ENCODE data around the gene ARL16.
A peak's percentile ranks its signal among the peaks of the same experiment; 100 is the strongest.

Gene ARL16

DNA sequence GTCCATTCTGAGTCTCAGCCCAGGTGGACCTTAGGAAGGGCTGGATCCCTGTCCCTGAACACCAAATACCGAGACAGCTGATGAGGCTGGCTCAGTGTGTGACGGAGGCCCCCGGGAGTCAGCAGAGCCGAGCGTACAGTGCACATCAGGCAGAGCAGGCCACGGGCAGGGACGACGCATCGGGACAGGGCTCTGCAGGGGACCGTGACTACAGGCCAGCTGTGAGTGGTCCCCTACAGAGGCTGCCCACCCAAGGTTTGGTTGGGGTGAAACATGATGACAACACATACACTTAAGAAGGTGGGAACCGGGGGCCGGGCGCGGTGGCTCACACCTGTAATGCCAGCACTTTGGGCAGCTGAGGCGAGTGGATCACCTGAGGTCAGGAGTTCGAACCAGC, 10.6 kb downstream of the ARL16 start:
- DNase-seq (ENCODE audit: low read depth in 3 of 3, low spot score in 1 of 3) = no peak

DNA sequence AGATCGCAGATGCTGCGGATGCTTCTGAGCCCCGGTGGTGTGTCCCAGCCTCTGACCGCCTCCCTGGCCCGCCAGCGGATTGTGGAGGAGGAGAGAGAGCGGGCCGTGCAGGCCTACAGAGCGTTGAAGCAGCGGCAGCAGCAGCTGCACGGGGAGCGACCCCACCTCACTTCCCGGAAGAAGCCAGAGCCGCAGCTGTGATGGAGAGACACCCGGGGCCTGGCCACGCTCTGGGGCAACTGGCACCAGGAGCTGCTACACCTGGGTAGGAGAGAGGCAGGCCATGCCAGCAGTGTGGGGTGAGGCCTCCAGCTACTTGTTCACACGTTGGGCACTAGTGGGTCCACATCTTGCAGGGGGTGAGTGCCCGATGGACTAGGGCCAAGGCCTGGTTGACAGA, 11.1 kb downstream of the ARL16 start:
- DNase-seq (ENCODE audit: low read depth in 3 of 3, low spot score in 1 of 3) = no peak

DNA sequence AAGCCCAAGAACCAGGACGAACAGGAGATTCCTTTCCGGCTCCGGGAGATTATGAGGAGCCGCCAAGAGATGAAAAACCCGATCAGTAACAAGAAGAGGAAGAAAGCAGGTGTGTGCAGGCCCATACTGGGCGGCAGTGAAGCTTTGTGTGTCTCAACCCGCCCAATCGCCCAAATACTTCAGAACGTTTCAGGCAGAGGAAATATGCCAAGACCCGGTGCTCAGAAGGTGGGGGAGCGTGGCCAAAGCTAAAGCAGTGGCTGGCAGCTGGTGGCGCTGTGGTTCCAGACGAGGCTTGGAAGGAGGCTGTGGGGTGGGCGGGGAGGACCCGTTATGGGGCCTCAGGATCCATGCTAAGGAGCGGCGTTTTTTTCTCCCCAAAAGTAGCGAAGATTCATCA, 15.8 kb downstream of the ARL16 start:
- no peak for DNase-seq (ENCODE audit: low read depth in 3 of 3, low spot score in 1 of 3)

GRCh38 chr17:81666342-81667191, 17.0 kb downstream of the ARL16 start, which contains the start of the genes CCDC137 and OXLD1:
Gene CCDC137, plus strand, starts transcription at chr17:81666737. Its CDS starts 30 bp downstream, at chr17:81666767.
Gene OXLD1, minus strand, starts transcription at chr17:81666605. Its CDS starts 28 bp downstream, at chr17:81666577.
- DNase-seq (ENCODE audit: low read depth in 3 of 3, low spot score in 1 of 3) = peak; percentile 75 to 87 (median 83)

GRCh38 chr17:81666092-81666341, 17.6 kb downstream of the ARL16 start:
- peak in 1 of 3 donors; percentile 12 for DNase-seq (ENCODE audit: low read depth in 3 of 3, low spot score in 1 of 3)

DNA sequence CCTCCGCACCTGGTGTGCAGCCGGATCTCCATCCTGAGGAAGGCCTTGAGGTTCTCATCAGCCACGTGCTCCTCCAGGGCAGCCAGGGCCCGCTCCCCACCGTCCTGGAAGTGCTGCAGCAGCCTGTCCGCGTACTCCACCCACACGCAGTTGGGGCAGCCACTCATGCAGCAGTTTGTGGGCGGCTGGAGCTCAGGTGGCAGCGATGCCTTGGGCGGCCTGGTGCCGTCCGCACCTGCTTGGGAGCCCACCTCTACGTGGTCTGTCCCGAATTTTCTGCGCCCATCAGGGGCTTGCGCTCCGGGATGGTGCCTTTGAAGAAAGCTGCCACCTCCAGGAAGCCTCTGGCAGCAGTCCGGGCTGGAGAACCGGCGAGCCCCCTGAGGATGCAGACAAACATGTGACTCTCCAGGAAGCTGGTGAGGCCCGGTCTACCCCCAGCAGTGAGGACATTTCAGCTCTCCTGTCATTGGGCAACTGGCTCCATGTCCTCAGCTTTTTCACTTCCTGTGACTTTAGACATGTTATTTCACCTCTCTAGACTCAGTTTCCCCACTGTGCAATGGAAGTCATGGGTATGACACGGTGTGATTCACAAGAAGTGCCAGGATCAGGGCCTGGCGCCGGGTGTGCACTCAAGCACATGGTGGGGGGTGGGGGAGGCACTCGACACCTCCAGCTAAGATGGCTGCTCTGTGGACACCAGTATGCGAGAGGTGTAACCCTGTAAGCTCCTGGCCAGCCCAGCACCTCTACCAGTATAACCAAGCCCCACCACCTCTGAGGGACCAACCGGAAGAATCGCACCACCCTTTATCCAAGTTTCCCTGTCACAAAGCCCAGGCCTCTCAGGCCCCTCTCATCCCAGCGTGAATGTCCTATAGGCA, 18.1 kb downstream of the ARL16 start:
- peak in 1 of 3 donors; percentile 53 for DNase-seq (ENCODE audit: low read depth in 3 of 3, low spot score in 1 of 3)

DNA sequence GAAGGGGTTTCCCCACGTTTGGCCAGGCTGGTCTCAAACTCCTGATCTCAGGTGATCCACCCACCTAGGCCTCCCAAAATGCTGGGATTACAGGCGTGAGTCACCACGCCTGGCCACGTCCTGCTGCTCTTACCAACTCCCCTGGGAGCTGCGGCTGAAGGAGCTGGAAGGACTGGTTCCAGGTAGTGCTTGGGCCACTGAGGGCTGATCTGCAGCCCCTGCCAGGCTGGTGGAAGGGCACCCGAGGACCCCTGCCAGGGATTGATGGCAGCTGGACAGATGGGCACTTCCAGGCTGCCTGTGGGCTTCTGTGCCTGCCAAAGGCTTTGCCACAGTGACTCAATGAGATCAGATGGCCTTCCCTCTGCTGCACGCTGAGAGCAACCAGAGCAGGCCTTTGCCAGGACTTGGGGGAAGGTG, 19.5 kb downstream of the ARL16 start:
- no peak for DNase-seq (ENCODE audit: low read depth in 3 of 3, low spot score in 1 of 3)

DNA sequence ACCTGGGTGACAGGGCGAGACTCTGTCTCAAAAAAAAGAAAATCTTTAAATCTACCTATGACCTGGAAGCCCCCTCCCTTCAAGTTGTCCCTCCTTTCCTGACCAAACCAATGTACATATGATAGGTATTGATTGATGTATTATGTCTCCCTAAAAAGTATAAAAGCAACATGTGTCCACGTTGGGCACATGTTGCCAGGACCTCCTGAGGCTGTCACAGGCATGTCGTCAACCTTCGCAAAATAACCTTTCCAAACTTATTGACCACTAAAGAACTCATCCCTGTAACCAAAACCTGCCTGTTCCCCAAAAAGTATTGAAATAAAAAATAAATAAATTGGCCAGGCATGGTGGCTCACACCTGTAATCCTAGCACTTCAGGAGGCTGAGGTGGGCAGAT, 21.6 kb downstream of the ARL16 start:
- DNase-seq (ENCODE audit: low read depth in 3 of 3, low spot score in 1 of 3) = no peak

DNA sequence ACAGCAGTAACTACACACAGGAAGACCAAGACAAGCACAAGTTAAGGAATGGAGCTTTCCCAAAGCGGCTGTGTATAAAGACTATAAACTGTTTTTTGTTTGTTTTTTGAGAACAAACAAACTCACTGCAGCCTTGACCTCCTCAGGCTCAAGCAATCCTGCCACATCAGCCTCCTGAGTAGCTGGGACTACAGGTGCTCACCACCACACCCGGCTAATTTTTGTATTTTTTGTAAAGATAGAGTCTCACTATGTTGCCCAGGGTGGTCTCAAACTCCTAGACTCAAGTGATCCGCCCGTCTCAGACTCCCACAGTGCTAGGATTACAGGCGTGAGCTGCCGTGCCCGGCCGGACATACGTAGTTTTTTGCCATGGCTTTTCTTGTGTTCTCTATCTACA, 23.2 kb downstream of the ARL16 start:
- DNase-seq (ENCODE audit: low read depth in 3 of 3, low spot score in 1 of 3) = no peak

DNA sequence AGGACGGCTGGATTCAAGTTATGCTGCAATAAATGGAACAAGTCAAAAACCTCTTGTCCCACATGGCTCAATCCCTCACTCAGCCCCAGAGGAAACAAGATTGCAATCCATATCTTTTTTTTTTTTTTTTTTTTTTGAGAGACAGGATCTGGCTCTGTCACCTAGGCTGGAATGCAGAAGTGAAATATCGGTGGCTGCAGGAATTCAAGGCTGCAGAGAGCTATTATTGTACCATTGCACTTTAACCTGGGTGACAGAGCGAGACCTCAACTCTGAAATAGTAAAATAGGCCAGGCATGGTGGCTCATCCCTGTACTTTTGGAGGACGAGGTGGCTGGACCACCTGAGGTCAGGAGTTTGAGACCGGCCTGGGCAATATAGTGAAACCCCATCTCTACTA, 24.6 kb downstream of the ARL16 start:
- DNase-seq (ENCODE audit: low read depth in 3 of 3, low spot score in 1 of 3) = no peak

- no peak for DNase-seq (ENCODE audit: low read depth in 3 of 3, low spot score in 1 of 3)
Measured at GRCh38 chr17:81656835-81657234, 26.8 kb downstream of the ARL16 start.

DNA sequence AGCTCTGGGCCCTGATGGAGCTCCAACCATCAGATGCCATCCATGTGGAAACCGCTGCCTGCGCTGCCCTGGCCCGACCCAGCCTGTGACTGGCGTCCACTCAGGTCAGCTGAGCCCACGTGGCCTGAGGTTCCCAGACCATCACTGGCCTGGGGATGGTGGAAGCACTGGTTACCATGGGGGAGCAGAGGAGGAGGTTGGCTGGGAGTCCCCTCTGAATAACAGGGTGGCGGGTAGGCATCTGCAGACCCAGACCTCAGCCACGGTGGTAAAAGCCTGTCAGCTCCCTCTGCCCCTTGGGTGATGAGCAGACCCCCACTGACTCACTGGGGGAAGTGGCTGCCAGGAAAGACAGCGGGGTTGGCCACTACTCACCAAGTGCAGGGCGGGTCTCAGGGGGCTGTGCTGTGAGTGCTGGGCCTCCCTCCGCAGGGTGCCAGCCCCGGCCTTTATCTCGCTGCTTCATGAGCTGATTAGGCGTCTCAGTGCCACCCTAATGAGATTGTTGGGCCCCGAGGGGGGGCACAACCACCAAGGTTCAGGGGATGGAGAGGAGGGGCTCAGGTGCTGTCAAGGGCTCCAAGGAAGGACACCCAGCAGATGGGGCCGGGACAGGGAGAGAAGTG, 27.4 kb downstream of the ARL16 start, which contains the start of gene PDE6G:
Gene PDE6G, minus strand, starts transcription at position 425 of the 626 bp plus-strand sequence. CDS start 3,237 bp downstream, outside the sequence.
- DNase-seq (ENCODE audit: low read depth in 3 of 3, low spot score in 1 of 3) = no peak

DNA sequence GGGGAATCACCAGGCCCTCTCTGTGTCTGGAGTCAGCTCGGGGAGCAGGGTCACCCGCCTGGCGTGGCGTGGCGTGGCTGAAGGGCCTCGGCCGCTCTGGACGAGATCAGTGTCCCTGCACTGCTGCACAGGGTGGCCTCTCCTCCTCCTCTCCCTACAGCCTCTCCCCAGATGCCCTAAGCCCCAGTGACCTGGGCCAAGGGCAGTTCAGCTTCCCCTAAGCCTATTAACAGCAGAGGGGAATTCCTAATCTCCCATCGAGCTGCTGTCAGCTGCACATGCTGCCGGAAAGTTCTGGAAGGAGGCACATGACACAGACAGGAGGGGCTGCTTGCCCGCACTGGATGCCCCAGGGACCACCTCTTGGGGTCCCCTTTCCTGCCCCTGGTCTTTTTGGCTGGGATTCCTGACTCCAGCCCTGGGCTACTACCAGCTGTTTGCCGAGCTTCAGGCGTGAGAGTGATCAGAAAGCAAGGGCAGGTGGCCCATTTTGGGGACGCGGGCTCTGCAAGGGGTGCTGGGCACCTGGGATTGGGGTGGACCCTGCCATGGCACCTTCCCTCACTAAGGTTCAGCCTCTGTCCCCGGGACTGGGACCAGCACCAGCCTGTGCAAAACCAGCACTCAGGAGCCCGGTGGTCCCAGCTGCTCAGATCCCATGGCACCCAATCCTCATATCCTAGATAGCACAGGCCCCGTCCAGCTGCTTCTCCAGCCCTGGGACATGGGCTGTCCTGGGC, 28.0 kb downstream of the ARL16 start:
- no peak for DNase-seq (ENCODE audit: low read depth in 3 of 3, low spot score in 1 of 3)

GRCh38 chr17:81652906-81653771, 30.5 kb downstream of the ARL16 start:
- no peak for DNase-seq (ENCODE audit: low read depth in 3 of 3, low spot score in 1 of 3)

DNA sequence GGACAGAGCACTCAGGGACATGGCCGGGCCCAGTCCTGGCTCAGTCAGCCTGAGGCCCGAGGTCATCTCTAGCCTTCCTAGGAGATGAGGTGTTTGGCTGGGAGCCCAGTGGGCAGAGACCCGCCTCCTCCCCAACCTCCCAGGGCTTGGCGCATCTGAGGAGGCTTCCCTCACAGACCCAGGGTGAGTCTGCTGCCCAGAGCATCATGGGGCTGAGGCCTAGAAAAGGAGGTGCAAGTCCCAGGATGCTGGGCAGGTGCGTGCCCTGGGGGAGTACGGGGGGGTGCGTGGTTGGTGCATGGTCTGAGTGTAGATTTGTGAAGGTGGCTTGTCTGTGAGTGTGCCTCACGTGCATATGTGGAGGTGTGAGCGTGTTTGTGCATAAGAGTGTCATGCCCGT, 31.9 kb downstream of the ARL16 start:
- DNase-seq (ENCODE audit: low read depth in 3 of 3, low spot score in 1 of 3) = no peak

DNA sequence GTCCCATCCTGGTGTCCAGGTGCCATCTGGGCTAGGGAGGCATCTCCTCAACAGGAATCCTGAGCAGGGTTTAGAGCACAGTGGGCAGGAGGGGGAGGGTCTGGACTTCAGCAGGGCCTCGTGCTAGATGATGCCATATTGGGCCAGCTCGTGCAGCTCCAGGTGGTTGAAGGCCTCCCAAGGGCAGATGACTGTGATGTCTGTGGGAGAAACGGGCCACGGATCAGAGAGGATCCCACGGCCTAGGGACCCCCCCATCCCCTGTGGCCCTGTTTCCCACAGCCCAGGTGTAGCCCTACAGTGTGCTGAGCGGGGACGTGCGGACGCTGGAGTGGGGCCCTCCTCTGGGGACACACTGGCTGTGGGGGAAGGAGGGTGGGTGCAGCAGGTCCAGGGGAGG, 32.6 kb downstream of the ARL16 start:
- DNase-seq (ENCODE audit: low read depth in 3 of 3, low spot score in 1 of 3) = no peak

- no peak for DNase-seq (ENCODE audit: low read depth in 3 of 3, low spot score in 1 of 3)
Measured at GRCh38 chr17:81648707-81649085, 34.9 kb downstream of the ARL16 start.

DNA sequence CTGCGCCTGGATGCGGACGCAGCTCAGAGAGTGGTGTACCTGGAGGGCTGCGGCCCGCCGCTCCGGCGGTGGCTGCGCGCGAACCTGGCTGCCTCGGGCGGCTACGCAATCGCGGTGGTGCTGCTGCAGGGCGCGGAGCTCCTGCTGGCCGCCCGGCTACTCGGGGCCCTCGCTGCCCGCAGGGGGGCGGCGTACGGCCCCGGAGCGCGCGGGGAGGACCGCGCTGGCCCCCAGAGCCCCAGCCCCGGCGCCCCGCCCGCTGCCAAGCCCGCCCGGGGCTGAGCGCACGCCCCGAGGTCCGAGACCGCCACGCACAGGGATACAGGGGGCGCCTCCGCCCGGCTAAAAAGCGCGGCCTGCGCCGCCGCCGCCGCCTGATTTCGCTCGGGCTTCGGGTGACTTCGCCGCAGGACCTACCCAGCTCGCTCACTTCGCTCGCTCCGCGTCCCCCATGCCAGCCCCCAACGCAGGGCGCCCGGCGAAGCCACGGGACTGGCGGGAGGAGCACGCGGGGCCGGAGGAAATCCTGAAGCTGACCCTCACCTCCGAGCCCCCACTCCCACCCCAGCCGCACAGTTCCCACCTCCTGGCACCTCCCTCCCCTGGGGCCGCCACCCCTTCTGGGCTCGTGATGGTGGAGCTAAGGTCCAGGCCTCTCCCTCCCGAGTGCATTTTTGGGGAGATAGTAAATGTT, 35.4 kb downstream of the ARL16 start:
- DNase-seq (ENCODE audit: low read depth in 3 of 3, low spot score in 1 of 3) = no peak

- DNase-seq (ENCODE audit: low read depth in 3 of 3, low spot score in 1 of 3) = no peak
Measured at GRCh38 chr17:81647640-81648012, 36.0 kb downstream of the ARL16 start.
